Measurements from ENCODE around the gene SMIM23. TPM values are rescaled to one million over a fixed set of nuclear protein-coding genes. Genes with fewer than 3 reads are reported as not detected.

The SMIM23 gene
- total RNA-seq, 4 donors from 2014 or later = not detected

DNA sequence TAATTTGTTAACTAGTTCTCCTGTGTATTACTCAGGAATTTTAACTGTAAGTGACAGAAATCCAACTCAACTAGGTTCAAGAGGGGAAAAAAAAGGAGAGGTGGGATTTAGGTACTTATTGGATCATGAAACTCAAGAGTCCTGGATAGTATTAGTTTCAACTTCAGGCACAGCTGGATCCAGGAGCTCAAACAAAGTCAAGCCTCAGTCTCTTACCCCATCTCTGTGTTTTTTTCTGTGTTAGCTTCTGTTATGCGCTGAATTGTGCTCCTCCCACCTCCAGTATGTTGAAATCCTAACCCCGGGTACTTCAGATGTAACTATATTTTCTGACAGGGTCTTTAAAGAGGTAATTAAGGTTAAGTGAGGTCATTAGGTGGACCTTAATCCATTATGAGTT, 53.5 kb downstream of the SMIM23 start:
- 100% methylated on average over 2 of the region's 2 CpGs for WGBS
- H3K4me3 ChIP-seq = no peak overlapping the region
- no peak overlapping the region for H3K27ac ChIP-seq (replicated peaks in 1 of 4)
- no peaks in the 10 kb centered on the region for H3K36me3 ChIP-seq
- H3K9me3 ChIP-seq = peaks cover 0 to 1% (median 0%) of the 10 kb centered on the region in 4 donors
- DNase-seq (ENCODE audit: extremely low spot score) = no peak
- peaks cover 0 to 4% (median 0%) of the 10 kb centered on the region in 4 donors for H3K4me1 ChIP-seq
- intact Hi-C loops (cut with DNase I) = no loop called here
- TF ChIP-seq EP300 (IDR thresholded peaks at IDR 0.05) (no peak), POLR2AphosphoS5 (IDR thresholded peaks at IDR 0.05) (no peak), POLR2A (IDR thresholded peaks at IDR 0.05; ENCODE audit: low read depth) (no peak)
- TF ChIP-seq, protein P1, sequence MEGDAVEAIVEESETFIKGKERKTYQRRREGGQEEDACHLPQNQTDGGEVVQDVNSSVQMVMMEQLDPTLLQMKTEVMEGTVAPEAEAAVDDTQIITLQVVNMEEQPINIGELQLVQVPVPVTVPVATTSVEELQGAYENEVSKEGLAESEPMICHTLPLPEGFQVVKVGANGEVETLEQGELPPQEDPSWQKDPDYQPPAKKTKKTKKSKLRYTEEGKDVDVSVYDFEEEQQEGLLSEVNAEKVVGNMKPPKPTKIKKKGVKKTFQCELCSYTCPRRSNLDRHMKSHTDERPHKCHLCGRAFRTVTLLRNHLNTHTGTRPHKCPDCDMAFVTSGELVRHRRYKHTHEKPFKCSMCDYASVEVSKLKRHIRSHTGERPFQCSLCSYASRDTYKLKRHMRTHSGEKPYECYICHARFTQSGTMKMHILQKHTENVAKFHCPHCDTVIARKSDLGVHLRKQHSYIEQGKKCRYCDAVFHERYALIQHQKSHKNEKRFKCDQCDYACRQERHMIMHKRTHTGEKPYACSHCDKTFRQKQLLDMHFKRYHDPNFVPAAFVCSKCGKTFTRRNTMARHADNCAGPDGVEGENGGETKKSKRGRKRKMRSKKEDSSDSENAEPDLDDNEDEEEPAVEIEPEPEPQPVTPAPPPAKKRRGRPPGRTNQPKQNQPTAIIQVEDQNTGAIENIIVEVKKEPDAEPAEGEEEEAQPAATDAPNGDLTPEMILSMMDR (IDR thresholded peaks at IDR 0.05) = no peak
- H3K27me3 ChIP-seq = no peaks in the 10 kb centered on the region

GRCh38 chr5:171840066-171840465, 54.4 kb downstream of the SMIM23 start:
- Histone ChIP-seq H3K36me3 (no peaks in the 10 kb centered on the region), H3K4me3 (no peak overlapping the region), H3K9me3 (no peaks in the 10 kb centered on the region), H3K27me3 (no peaks in the 10 kb centered on the region), H3K27ac (replicated peaks in 1 of 4) (no peak overlapping the region), H3K4me1 (peaks cover 0 to 4% (median 0%) of the 10 kb centered on the region in 4 donors)
- DNase-seq (ENCODE audit: extremely low spot score) = no peak
- no peak for TF ChIP-seq POLR2A (IDR thresholded peaks at IDR 0.05; ENCODE audit: low read depth)
- TF ChIP-seq, protein P1 (IDR thresholded peaks at IDR 0.05) = no peak
- no peak for TF ChIP-seq POLR2AphosphoS5 (IDR thresholded peaks at IDR 0.05)
- TF ChIP-seq EP300 (IDR thresholded peaks at IDR 0.05) = no peak
- intact Hi-C loops (cut with DNase I) = no loop called here
- 0% methylated on average over 1 of the region's 2 CpGs for WGBS

Other genes starting within 250 kb of the SMIM23 start
- gene FBXW11, start 220.8 kb downstream of the SMIM23 start, total RNA-seq = 10 to 100 TPM; 60.8 to 75.6 (median 66.3) TPM